ENCODE results near the gene MEIS3.

The MEIS3 gene

DNA sequence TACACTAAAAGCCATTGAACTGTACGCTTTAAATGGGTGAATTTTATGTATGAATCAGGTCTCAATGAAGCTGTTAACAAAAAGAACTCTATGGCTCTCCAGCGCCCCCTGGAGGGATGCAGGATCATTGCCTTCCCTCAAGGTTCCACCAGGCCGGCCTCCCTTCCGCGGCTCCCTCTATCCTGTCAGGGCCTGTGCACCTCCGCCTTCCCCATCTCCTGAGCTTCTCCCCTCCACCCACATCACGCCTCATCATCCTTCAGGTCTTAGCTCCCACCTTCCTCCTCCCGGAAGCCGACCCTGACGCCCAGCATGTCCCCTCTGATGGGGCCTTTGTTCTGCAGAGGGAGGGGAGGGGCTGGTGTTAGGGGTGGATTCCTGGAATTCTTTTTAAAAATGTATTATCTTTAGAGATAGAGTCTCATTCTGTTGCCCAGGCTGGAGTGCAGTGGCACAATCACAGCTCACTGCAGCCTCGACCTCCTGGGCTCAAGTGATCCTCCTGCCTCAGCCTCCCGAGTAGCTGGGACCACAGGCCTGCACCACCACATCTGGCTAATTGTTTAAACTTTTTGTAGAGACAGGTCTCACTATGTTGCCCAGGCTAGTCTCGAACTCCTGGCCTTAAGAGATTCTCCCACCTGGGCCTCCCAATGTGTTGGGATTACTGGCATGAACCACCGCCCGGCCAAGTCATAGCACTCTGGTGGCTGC, 27.7 kb downstream of the MEIS3 start:
- H3K27me3 ChIP-seq (ENCODE audit: insufficient read depth, poor library complexity, severe bottlenecking): peaks cover 2% of the 10 kb centered on the region
- H3K27ac ChIP-seq (replicated peaks): no peak overlapping the region
- DNase-seq (ENCODE audit: low read depth in 1 of 2, low spot score in 1 of 2): peak; percentile 59 to 87
- no peak overlapping the region for H3K4me3 ChIP-seq (replicated peaks; ENCODE audit: insufficient read depth, low read length)
- TF ChIP-seq POLR2AphosphoS5 (IDR thresholded peaks at IDR 0.05; ENCODE audit: low read depth): no peak
- TF ChIP-seq, protein P1, sequence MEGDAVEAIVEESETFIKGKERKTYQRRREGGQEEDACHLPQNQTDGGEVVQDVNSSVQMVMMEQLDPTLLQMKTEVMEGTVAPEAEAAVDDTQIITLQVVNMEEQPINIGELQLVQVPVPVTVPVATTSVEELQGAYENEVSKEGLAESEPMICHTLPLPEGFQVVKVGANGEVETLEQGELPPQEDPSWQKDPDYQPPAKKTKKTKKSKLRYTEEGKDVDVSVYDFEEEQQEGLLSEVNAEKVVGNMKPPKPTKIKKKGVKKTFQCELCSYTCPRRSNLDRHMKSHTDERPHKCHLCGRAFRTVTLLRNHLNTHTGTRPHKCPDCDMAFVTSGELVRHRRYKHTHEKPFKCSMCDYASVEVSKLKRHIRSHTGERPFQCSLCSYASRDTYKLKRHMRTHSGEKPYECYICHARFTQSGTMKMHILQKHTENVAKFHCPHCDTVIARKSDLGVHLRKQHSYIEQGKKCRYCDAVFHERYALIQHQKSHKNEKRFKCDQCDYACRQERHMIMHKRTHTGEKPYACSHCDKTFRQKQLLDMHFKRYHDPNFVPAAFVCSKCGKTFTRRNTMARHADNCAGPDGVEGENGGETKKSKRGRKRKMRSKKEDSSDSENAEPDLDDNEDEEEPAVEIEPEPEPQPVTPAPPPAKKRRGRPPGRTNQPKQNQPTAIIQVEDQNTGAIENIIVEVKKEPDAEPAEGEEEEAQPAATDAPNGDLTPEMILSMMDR (IDR thresholded peaks at IDR 0.05; ENCODE audit: insufficient read depth, low read length): peak; percentile 76

GRCh38 chr19:47390533-47391488, 28.5 kb downstream of the MEIS3 start:
- Histone ChIP-seq H3K27ac (replicated peaks) (no peak overlapping the region; the same call in 1 of the 2 replicates), H3K4me3 (replicated peaks; ENCODE audit: insufficient read depth, low read length) (no peak overlapping the region), H3K27me3 (ENCODE audit: insufficient read depth, poor library complexity, severe bottlenecking) (peaks cover 2% of the 10 kb centered on the region)
- TF ChIP-seq, protein P1 (IDR thresholded peaks at IDR 0.05; ENCODE audit: insufficient read depth, low read length): no peak
- TF ChIP-seq POLR2AphosphoS5 (IDR thresholded peaks at IDR 0.05; ENCODE audit: low read depth): no peak
- TF ChIP-seq, protein P2, sequence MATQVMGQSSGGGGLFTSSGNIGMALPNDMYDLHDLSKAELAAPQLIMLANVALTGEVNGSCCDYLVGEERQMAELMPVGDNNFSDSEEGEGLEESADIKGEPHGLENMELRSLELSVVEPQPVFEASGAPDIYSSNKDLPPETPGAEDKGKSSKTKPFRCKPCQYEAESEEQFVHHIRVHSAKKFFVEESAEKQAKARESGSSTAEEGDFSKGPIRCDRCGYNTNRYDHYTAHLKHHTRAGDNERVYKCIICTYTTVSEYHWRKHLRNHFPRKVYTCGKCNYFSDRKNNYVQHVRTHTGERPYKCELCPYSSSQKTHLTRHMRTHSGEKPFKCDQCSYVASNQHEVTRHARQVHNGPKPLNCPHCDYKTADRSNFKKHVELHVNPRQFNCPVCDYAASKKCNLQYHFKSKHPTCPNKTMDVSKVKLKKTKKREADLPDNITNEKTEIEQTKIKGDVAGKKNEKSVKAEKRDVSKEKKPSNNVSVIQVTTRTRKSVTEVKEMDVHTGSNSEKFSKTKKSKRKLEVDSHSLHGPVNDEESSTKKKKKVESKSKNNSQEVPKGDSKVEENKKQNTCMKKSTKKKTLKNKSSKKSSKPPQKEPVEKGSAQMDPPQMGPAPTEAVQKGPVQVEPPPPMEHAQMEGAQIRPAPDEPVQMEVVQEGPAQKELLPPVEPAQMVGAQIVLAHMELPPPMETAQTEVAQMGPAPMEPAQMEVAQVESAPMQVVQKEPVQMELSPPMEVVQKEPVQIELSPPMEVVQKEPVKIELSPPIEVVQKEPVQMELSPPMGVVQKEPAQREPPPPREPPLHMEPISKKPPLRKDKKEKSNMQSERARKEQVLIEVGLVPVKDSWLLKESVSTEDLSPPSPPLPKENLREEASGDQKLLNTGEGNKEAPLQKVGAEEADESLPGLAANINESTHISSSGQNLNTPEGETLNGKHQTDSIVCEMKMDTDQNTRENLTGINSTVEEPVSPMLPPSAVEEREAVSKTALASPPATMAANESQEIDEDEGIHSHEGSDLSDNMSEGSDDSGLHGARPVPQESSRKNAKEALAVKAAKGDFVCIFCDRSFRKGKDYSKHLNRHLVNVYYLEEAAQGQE (IDR thresholded peaks at IDR 0.05; ENCODE audit: insufficient replicate concordance, low read depth): no peak
- TF ChIP-seq SPI1 (IDR thresholded peaks at IDR 0.05; ENCODE audit: borderline replicate concordance, low read depth): no peak
- TF ChIP-seq GABPA (IDR thresholded peaks at IDR 0.05; ENCODE audit: low read depth): no peak
- DNase-seq (ENCODE audit: low read depth in 1 of 2, low spot score in 1 of 2): no peak

- Histone ChIP-seq H3K27me3 (ENCODE audit: insufficient read depth, poor library complexity, severe bottlenecking) (no peaks in the 10 kb centered on the region), H3K27ac (replicated peaks) (peak overlapping the region; percentile 74), H3K4me3 (replicated peaks; ENCODE audit: insufficient read depth, low read length) (no peak overlapping the region)
- TF ChIP-seq SPI1 (IDR thresholded peaks at IDR 0.05; ENCODE audit: borderline replicate concordance, low read depth) (no peak), POLR2AphosphoS5 (IDR thresholded peaks at IDR 0.05; ENCODE audit: low read depth) (peak; percentile 25; the same call in 1 of the 2 replicates), GABPA (IDR thresholded peaks at IDR 0.05; ENCODE audit: low read depth) (0 out of 2 replicates have a peak, but pooled peaks have one; percentile 13)
- TF ChIP-seq, protein P2 (IDR thresholded peaks at IDR 0.05; ENCODE audit: insufficient replicate concordance, low read depth): no peak
- TF ChIP-seq, protein P1 (IDR thresholded peaks at IDR 0.05; ENCODE audit: insufficient read depth, low read length): no peak
- DNase-seq (ENCODE audit: low read depth in 1 of 2, low spot score in 1 of 2): peak; percentile 94 to 97
Measured at GRCh38 chr19:47389150-47389556, 30.2 kb downstream of the MEIS3 start.

Measured in HL-60 (cell line).